ENCODE results near the gene ATXN1.
"Not testable (repeated sequence)": the region's sequence is repeated elsewhere in the genome, so short reads cannot be mapped to it uniquely, and the experiment has no call there.

The ATXN1 gene

DNA sequence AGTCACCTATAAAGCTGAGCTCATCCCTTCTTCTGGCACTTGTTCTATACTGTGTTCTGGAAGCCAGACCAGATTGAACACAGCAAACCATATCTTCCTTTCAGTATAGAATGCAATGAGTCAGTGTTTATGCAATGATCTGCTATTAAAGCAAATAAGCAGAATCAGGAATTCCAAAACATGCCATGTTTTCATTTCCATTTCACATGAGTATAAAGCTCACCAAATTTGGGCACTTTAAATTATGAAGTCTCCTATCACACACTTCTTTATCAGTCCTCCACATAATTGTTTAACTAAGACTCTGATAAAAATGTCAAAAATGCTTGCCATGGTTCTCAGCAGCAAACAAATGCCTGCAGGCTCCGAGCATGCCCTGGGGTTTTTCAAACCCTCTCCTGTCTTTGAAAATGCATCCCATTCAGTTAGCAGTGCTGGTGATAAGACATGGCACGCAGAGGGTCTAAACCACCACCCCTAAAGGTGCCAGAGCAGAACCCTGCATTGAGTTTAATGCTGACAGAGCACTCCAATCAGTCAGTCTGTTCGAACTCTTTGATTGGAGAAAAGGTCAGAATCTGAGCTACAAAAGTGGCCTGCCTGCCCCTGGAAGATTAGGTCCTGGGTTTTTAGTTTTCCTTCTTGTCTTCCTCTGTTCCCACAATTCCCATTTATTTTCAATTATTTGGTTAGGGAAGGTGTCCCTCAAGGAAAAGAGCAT is 288.8 kb downstream of the ATXN1 start:
- in situ Hi-C loops (cut with HindIII; ENCODE audit: low sequenced_read_pairs): no loop called here

GRCh38 chr6:16471910-16472297 is 289.4 kb downstream of the ATXN1 start:
- in situ Hi-C loops (cut with HindIII; ENCODE audit: low sequenced_read_pairs): no loop called here

DNA sequence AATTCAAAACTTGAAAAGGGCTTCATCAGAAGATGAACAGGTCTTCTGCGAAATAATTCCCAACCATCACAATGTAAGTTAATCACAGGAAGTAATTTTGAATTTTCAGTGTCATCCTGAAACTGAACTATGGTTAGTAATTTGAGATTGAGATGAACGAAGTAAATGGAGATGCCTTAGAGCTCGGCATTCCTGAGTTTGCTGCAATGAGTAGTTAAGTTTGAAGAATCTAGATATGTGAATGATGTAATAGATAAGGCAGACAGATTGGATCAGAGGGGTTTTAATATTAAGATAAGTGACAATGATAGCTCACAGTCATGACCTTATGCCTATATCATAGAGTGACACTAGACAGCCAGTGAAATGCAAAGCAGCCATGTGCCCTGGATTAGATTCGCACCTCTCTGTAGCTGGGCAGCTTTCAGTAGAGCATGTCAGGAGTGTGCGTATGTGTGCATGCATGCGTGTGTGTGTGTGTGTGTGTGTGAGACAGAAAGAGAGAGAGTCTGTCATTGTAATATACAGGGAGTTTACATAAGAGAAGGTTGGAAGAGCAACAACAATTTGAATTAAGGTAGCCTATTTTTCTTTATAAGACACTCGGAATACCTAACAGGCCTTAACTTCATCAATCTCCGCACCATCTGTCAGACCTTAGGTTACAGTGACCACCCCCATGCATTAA is 289.9 kb downstream of the ATXN1 start:
- in situ Hi-C loops (cut with HindIII; ENCODE audit: low sequenced_read_pairs): no loop called here

- in situ Hi-C loops (cut with HindIII; ENCODE audit: low sequenced_read_pairs): no loop called here
These were observed 290.6 kb downstream of the ATXN1 start for GRCh38 chr6:16470502-16471221.

DNA sequence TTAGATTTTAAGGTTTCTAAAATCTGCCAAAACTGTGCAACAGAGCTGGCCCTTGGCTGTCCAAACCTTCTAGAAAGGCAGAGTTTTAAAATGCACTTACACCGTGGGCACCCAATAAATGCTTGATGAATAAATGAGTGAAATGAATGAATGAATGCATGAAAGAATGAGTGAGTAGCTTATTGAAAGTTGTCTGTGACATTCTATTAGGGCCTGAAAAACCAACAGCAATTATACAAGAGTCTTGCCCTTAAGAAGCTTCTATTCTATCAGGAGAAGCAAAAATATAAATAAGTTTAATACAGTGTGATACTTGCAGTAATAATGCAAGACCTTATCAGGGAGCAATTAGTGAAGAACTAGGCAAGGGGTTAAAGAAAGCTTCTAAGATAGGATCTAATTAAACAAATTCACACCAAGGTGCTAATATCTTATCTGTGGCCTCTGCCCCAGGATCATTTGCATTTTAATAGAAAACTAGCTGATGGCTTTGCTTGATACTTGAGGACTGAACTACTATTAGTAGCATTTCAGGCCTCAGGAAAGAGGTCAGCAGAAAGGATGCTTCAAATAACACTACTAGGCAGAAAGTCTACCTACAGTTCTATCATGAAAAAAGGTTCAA is 292.2 kb downstream of the ATXN1 start:
- in situ Hi-C loops (cut with HindIII; ENCODE audit: low sequenced_read_pairs): no loop called here

DNA sequence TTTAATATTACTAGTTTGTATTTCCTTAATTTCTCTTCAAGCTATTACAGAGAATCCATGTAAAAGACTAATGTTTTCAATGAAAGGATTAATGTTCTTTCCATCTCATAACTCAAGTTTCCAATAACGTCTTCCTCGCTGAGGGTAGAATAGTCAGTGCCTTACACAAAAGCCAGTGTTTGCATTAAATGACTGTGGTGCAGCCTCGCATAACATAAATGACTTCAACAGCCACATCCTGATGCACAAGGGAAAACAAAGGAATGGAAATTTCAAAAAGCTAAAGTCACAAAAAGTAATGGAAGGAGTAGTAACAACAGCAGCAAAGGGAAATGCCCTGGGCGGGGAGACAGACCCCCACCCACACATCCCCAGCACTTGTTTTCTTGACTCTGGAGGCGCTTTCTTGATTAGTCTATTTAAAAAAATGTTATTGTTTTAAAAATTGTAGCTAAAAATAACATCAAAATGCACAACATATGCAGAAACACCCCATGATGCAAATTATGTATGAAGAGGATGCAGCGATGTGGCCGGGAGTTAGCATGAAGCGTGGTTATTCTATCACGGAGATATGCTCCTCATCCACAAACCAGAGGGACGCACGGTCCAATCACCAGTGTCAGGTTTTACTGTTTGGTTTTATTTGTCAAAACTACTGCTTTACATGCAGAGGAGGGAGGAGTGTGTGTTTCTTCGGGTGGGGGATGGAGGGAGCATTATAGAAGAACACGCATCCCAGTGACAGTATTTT is 294.3 kb downstream of the ATXN1 start:
- in situ Hi-C loops (cut with HindIII; ENCODE audit: low sequenced_read_pairs): no loop called here

DNA sequence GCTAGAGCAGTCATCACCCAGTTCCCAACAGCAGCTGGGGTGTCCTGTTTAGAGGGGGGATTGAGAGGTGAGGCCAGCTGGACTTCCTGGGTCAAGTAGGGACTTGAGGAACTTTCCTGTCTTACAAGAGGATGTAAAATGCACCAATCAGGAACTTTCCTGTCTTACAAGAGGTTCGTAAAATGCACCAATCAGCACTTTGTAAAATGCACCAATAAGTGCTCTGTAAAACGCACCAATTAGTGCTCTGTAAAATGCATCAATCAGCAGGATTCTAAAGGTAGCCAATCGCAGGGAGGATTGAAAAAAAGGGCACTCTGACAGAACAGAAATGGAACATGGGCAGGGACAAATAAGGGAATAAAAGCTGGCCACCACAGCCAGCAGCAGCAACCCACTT is 297.2 kb downstream of the ATXN1 start:
- in situ Hi-C loops (cut with HindIII; ENCODE audit: low sequenced_read_pairs): no loop called here

GRCh38 chr6:16463246-16463645 is 298.0 kb downstream of the ATXN1 start:
- in situ Hi-C loops (cut with HindIII; ENCODE audit: low sequenced_read_pairs): not testable (repeated sequence)

DNA sequence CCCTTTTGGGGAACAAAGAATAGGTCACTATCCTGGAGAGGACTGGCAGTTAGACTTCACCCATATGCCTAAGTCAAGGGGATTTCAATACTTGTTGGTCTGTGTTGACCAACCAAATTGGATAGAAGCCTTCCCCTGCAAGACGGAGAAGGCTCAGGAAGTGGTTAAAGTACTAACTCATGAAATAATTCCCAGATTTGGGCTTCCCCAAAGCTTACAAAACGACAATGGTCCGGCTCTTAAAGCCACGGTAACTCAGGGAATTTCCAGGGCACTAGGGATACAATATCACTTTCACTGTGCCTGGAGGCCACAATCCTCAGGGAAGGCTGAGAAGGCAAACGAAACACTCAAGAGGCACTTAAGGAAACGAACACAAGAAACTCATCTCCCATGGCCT is 299.8 kb downstream of the ATXN1 start:
- in situ Hi-C loops (cut with HindIII; ENCODE audit: low sequenced_read_pairs): no loop called here

- in situ Hi-C loops (cut with HindIII; ENCODE audit: low sequenced_read_pairs): not testable (repeated sequence)
These were observed 301.8 kb downstream of the ATXN1 start for GRCh38 chr6:16459472-16459871.

- in situ Hi-C loops (cut with HindIII; ENCODE audit: low sequenced_read_pairs): no loop called here
These were observed 308.9 kb downstream of the ATXN1 start for GRCh38 chr6:16452348-16452747.

DNA sequence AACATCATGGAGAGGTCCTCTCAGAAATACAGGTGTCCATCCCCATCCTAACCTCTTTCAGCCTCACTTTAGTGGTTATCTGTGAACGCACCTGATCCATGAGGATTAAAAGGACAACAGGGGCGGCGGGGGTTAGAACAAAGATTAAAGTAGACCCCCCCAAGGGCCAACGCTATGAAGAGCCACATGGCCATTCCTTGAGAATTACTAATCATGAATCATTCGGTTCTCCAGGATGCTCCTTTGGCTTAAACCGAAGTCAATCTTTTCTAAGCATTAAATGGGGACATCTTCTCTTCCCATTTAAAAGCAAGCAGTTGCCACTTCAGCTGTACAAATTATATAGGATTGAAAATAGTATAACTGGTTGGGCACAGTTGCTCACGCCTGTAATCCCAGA is 310.4 kb downstream of the ATXN1 start:
- in situ Hi-C loops (cut with HindIII; ENCODE audit: low sequenced_read_pairs): no loop called here

DNA sequence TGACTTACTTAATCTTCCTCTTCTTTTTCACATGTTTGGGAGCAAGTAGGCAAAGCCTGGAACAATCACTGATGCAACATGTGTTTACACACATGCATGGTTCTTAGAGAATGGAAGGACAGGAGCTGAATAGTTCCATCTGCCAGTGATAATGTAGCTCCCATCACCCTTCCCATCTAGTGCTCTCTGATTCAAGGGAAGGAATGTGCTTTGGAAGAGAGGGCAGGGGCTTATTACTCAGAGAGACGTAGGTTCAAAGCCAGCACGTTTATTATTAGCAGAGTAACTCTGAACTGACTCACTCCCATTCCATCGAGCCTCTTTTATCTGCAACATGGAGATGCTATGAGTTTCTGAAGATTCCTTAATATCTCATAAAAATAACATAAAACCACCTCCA is 311.0 kb downstream of the ATXN1 start:
- in situ Hi-C loops (cut with HindIII; ENCODE audit: low sequenced_read_pairs): no loop called here

DNA sequence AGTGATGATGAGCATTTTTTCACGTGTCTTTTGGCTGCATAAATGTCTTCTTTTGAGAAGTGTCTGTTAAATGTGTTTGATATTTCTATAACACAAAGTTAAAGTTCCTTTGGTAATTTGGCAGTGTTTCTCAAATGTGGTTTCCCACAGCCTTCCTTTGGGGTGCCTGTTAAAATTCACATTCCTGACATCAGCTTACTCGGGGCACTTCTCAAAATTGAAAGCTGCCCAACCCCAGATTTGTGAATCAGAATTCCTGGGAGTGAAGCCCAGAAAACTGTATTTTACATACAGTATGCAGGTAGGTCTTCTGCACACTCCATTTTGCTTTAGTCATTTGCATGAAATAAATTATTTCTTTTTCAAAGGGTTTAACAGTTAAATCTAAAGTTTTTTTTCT is 315.0 kb downstream of the ATXN1 start:
- in situ Hi-C loops (cut with HindIII; ENCODE audit: low sequenced_read_pairs): no loop called here

DNA sequence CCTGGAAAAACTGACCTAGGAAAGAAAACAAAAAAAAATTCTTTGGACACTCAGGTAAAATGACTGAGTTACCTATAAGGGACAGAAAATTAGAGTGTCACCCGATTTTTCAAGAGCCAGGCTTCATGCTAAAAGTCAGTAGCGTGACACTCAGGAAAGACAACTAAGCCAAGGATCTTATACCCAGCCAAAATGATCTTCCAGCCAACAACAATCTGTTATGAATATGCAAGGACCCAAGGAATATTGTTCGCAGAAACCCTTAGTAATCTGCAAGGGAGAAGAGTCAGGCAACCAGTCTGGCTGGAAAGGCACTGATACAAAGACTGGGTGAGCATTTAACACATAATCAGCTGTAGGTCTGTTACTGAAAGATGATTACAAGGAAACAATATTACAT is 319.2 kb downstream of the ATXN1 start:
- in situ Hi-C loops (cut with HindIII; ENCODE audit: low sequenced_read_pairs): no loop called here

- in situ Hi-C loops (cut with HindIII; ENCODE audit: low sequenced_read_pairs): no loop called here
These were observed 320.0 kb downstream of the ATXN1 start for GRCh38 chr6:16441262-16441661.

- in situ Hi-C loops (cut with HindIII; ENCODE audit: low sequenced_read_pairs): no loop called here
These were observed 320.5 kb downstream of the ATXN1 start for GRCh38 chr6:16440636-16441212.

- in situ Hi-C loops (cut with HindIII; ENCODE audit: low sequenced_read_pairs): no loop called here
These were observed 322.3 kb downstream of the ATXN1 start for GRCh38 chr6:16438718-16439591.

- in situ Hi-C loops (cut with HindIII; ENCODE audit: low sequenced_read_pairs): no loop called here
These were observed 323.3 kb downstream of the ATXN1 start for GRCh38 chr6:16437984-16438383.

DNA sequence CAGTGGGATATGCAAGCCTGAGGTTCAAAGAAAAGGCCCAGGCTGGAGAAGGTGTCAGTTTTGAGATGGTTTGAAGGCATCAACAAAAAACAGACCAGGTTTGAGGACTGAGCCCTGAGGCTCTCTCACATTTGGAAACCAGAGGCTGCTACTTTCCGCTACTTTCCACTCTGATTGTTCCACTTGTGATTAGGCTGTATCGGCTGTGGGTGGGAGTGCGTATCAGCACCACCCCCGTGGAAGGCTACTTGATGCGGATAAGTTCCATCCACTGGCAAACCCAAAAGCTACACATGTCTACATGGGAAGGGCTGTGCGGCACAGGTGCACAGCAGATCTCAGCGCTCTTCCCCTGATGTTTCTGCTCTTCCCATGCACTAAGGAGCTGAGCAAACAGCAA is 324.2 kb downstream of the ATXN1 start:
- in situ Hi-C loops (cut with HindIII; ENCODE audit: low sequenced_read_pairs): no loop called here
